Measurements from ENCODE around the gene BCL3.
A peak's percentile ranks its signal among the peaks of the same experiment; 100 is the strongest.

Gene BCL3

DNA sequence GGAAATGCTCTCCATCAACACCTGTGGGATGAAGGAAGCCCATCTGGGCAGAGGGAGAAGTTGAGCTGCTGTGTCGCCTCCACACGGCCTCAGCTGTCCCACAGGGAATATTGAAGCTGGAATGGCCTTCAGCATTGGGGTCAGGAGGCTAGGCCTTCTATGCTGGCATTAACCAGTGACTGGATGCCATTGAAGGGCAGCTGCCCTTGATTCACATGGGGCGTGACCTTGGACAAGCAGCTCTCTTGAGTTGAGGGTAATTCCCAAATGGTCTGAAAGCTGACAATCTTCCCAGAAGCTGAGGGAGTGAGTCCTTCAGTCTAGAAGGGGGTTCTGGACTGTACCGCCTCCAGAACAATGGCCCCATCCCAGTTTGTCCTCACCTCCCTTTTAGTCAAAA, 6.7 kb downstream of the BCL3 start:
- Histone ChIP-seq H3K27ac (peak overlapping the region; percentile 81; the same call in 1 of the 2 replicates), H3K4me3 (ENCODE audit: low read depth, low read length) (no peak overlapping the region), H3K27me3 (ENCODE audit: insufficient read depth, low read depth, severe bottlenecking) (no peaks in the 10 kb centered on the region), H3K9me3 (ENCODE audit: severe bottlenecking) (no peaks in the 10 kb centered on the region), H3K36me3 (peaks cover 5% of the 10 kb centered on the region)
- TF ChIP-seq, protein P1, sequence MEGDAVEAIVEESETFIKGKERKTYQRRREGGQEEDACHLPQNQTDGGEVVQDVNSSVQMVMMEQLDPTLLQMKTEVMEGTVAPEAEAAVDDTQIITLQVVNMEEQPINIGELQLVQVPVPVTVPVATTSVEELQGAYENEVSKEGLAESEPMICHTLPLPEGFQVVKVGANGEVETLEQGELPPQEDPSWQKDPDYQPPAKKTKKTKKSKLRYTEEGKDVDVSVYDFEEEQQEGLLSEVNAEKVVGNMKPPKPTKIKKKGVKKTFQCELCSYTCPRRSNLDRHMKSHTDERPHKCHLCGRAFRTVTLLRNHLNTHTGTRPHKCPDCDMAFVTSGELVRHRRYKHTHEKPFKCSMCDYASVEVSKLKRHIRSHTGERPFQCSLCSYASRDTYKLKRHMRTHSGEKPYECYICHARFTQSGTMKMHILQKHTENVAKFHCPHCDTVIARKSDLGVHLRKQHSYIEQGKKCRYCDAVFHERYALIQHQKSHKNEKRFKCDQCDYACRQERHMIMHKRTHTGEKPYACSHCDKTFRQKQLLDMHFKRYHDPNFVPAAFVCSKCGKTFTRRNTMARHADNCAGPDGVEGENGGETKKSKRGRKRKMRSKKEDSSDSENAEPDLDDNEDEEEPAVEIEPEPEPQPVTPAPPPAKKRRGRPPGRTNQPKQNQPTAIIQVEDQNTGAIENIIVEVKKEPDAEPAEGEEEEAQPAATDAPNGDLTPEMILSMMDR (IDR thresholded peaks at IDR 0.05; ENCODE audit: low read depth, low read length) = no peak
- DNase-seq = no peak

DNA sequence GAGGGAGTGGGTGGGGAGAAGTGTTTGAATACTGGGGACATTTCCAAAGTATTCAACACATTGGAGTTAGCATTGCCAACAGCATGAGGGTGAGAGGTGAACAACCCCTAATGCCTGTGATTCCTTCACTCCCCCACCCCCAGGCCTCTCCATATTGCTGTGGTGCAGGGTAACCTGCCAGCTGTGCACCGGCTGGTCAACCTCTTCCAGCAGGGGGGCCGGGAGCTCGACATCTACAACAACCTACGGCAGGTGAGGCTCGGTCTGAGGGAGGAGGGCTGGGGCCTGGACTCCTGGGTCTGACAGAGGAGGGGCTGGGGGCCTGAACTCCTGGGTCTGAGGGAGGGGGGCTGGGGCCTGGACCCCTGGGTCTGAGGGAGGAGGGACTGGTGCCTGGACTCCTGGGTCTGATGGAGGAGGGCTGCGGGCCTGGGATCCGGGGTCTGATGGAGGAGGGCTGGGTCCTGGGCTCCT, 7.6 kb downstream of the BCL3 start:
- TF ChIP-seq, protein P1 (IDR thresholded peaks at IDR 0.05; ENCODE audit: low read depth, low read length) = no peak
- no peak overlapping the region for H3K4me3 ChIP-seq (ENCODE audit: low read depth, low read length)
- no peaks in the 10 kb centered on the region for H3K9me3 ChIP-seq (ENCODE audit: severe bottlenecking)
- no peaks in the 10 kb centered on the region for H3K27me3 ChIP-seq (ENCODE audit: insufficient read depth, low read depth, severe bottlenecking)
- no peak for DNase-seq
- H3K27ac ChIP-seq = no peak overlapping the region
- H3K36me3 ChIP-seq = peaks cover 5% of the 10 kb centered on the region

DNA sequence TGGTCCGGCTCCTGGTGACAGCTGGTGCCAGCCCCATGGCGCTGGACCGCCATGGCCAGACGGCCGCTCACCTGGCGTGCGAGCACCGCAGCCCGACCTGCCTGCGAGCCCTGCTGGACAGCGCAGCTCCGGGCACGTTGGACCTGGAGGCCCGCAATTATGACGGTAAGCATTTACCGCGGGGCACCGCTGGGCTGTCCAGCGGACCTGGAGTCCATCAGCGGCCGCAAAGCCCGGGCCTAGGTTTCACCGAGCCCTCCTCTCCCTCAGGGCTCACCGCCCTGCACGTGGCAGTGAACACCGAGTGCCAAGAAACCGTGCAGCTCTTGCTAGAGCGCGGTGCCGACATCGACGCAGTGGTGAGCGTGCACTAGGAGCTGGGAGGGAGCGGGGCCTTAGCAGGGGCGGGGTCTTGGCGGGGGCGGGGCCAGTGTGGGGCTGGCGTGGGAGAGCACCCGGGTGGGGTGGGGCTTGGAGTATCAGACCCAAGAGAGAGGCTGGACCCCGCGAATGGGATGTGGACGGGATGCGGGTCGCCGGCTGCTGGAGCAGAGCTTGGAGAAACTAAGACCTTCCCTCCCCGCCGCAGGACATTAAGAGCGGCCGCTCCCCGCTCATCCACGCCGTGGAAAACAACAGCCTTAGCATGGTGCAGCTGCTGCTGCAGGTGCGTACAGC, 8.7 kb downstream of the BCL3 start:
- TF ChIP-seq, protein P1 (IDR thresholded peaks at IDR 0.05; ENCODE audit: low read depth, low read length) = no peak
- DNase-seq = no peak
- no peaks in the 10 kb centered on the region; the same call in 1 of the 2 replicates for H3K36me3 ChIP-seq
- H3K4me3 ChIP-seq (ENCODE audit: low read depth, low read length) = no peak overlapping the region
- H3K27me3 ChIP-seq (ENCODE audit: insufficient read depth, low read depth, severe bottlenecking) = no peaks in the 10 kb centered on the region
- no peak overlapping the region for H3K27ac ChIP-seq
- H3K9me3 ChIP-seq (ENCODE audit: severe bottlenecking) = no peaks in the 10 kb centered on the region

DNA sequence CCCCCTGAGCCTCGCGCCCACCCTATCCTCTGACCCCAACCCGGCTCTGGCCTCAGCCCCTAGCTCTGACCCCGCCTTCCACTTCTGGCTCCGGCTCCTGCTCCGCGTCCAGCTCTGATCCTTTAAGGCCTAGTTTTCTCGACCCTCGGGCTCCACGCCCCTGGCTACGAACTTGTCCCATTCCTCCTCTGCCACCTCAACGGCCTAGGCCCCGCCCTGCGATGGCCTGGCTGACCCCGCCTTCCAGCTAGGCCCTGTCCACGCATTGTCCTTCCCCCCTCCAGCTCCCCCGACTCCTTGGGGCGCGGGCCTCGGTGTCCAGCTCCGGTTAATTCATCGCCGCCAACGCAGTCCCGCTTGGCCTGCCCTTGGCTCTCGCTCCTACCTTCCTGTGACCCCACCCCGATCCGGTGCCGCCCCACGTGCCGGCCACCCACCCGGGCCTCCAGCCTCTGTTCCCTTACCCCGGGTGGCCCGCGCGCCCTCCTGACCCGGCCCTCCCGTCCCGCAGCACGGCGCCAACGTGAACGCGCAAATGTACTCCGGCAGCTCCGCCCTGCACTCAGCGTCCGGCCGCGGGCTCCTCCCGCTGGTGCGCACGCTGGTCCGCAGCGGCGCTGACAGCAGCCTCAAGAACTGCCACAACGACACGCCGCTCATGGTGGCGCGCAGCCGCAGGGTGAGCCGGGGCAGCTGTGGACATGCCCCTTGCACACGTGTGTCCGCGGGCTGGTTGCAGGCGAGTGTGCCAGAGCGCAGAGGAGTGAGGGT, 9.4 kb downstream of the BCL3 start:
- H3K27ac ChIP-seq = no peak overlapping the region
- no peak overlapping the region for H3K4me3 ChIP-seq (ENCODE audit: low read depth, low read length)
- no peaks in the 10 kb centered on the region for H3K9me3 ChIP-seq (ENCODE audit: severe bottlenecking)
- no peak for DNase-seq
- no peaks in the 10 kb centered on the region; the same call in 1 of the 2 replicates for H3K36me3 ChIP-seq
- TF ChIP-seq, protein P1 (IDR thresholded peaks at IDR 0.05; ENCODE audit: low read depth, low read length) = no peak
- no peaks in the 10 kb centered on the region for H3K27me3 ChIP-seq (ENCODE audit: insufficient read depth, low read depth, severe bottlenecking)

DNA sequence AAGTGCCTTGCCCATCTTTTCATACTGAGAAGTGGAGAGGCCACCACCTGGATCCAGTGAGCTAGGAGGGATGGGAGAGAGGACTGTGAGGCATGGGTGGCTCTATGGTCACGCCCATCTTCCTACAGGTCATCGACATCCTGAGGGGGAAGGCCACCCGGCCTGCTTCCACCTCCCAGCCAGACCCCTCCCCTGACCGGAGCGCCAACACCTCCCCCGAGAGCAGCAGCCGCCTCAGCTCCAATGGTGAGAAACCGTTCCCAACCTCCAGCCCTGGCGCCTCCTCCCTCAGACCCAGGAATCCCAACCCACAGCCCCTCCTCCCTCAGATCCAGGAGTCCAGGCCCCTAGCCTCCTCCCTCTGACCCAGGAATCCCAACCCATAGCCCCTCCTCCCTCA, 10.1 kb downstream of the BCL3 start:
- H3K27me3 ChIP-seq (ENCODE audit: insufficient read depth, low read depth, severe bottlenecking) = no peaks in the 10 kb centered on the region
- no peak overlapping the region for H3K4me3 ChIP-seq (ENCODE audit: low read depth, low read length)
- no peak for DNase-seq
- TF ChIP-seq, protein P1 (IDR thresholded peaks at IDR 0.05; ENCODE audit: low read depth, low read length) = no peak
- H3K27ac ChIP-seq = no peak overlapping the region
- H3K36me3 ChIP-seq = no peaks in the 10 kb centered on the region; the same call in 1 of the 2 replicates
- no peaks in the 10 kb centered on the region for H3K9me3 ChIP-seq (ENCODE audit: severe bottlenecking)
